Stimulated activated CD4-positive, alpha-beta T cell treated with anti-CD3 and anti-CD28 coated beads, Interleukin-12 subunit alpha, Interleukin-12 subunit beta, amount 100 ng/mL, for 4 hours (primary cell): Measurements from ENCODE around the gene NFKBIB.

Source experiments
- DNase-seq: peaks from one replicate; pipeline ENCODE4 v3.0.0-alpha.2; 2020

NFKBIB gene

DNA sequence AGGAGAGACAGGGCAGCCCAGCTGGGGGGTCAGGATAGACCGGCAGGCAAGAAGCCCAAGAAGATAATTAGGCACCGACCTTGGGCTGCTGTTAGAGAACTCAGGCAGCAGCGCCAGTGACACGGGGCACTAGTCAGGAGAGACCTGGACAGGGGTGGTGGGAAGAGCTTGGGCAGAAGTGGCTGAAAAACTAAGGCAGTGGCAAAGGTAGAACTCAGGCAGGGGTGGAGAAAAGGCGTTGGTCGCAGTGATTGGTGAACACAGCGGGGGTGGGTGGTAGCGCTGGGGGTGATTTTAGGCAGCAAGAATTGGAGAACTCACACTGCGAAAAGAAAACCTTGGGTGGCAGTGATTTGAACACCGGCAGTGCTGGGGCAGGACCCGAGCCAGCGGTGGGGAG lies 7.9 kb downstream of the NFKBIB start:
- no peak for DNase-seq

DNA sequence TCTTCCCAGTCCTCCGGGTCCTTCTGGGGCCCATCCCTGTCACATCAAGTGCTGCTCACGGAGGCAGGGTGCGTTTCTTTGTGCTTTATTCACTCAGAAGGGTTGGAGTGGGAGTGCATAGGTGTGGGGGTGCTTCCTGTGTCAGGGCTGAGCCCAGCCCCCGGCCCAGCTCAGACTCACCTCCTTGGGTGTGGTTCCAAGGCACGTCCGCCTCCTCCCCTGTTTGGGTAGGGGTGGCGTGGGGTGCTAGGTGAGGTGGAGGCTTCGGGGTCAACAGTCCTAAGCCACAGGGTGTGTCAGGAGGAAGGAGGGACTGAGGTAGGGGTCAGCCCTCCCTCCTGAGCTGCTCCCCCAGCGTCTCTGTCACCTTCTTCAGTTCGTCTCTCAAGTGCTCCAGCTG lies 9.1 kb downstream of the NFKBIB start:
- DNase-seq = no peak

DNA sequence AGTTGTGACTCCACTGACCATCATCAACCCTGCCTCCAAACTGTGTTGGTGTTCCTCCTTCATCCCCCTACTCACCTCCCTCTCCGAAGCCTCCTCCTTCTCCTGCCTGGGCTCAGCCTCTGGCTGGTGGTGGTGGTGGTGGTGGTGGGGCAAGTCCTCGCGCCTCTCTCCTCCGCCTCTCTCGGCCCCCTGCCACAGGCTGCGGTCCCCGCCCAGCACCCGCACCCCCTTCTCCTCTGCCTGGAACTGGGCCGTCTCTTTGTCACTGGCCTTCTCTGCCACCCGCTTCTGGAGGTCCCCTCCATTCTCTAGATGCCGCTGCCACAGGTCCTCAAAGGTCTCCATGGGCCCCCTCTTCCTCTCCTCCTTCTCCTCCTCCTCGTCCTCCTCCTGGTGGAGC lies 10.7 kb downstream of the NFKBIB start:
- DNase-seq = no peak

DNA sequence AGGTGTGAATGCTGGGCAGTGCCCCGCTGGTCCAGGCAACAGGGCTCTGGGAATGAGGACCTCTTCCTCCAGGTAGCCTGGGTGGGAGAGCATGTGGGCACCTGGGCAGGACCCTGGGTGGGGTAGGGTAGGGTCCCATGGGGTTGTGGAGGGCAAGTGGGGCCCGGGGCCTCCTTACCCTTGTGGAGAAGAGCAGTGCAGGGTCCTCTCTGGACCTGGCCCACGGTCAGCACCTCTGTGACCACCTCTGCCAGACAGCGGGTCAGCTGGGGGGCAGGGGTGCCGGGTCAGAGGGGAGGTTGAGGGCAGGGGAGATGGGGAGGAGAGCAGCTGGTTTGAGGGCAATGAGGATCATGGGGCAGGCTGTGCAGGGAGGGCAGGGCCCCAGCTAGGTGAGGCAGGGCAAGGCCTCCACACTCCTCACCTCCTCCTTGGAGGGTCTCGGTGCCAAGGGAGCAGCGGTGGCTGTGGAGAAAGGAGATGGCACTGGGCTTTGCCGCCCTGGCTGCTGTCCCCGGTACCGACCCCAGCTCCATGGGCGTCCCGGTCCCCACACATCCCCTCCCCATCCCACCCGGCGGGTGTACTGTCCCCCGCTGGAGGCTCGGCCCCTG lies 11.7 kb downstream of the NFKBIB start:
- DNase-seq = no peak

DNA sequence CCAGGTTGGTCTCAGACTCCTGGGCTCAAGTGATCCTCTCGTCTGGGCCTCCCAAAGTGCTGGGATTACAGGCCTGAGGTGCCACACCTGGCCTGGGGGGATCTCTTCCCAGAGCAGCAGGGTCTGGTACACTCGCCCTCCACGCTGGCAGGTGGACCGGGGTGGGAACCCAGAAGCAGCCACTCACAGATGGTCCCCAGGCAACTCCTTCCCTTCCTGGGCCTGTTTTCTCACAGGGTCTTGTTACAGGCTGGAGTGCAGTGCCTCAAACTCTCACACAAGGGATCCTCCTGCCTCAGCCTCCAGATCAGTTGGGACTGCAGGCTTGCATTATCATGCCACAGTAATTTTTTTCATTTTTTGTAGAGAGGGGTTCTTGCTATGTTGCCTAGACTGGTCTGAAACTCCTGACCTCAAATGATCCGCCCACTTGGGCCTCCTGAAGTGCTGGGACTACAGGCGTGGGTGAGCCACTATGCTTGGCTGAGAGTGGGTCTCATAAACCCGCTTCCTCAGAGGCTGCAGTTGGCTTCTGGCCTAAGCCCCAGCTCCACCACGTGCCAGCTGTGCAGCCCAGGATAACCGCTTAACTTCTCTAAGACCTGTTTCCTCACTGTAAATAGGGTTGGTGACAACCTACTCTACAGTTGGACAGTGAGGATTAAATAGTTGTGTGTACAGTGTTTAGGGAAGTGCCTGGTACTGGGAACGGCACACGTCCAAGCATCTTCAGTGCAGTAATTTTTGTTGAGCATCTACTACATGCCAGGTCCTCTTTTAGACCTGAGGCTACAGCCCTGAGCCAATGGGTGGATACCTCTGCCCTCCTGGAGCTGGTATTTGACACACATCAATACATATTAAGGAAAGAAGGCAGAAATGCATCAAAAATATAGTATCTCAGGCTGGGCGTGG lies 13.1 kb downstream of the NFKBIB start:
- DNase-seq = no peak

DNA sequence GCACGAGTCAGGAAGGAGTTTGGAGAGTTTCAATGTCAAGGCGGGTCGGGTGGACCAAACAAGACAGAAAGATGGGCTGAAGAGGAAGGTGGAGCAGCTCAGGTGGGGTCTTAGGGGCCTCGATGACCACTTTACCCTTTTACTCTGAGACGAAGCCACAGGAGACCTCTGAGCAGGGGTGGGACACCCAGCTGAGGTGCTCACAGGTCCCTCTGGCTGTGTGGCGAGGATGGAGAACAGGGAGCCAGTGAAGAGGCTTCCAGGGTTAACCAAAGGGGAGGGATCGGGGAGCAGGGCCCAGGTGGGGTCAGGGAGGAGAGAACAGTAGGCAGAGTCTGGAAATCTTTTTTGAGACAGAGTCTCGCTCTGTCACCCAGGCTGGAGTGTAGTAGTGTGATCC lies 14.2 kb downstream of the NFKBIB start:
- no peak for DNase-seq

DNA sequence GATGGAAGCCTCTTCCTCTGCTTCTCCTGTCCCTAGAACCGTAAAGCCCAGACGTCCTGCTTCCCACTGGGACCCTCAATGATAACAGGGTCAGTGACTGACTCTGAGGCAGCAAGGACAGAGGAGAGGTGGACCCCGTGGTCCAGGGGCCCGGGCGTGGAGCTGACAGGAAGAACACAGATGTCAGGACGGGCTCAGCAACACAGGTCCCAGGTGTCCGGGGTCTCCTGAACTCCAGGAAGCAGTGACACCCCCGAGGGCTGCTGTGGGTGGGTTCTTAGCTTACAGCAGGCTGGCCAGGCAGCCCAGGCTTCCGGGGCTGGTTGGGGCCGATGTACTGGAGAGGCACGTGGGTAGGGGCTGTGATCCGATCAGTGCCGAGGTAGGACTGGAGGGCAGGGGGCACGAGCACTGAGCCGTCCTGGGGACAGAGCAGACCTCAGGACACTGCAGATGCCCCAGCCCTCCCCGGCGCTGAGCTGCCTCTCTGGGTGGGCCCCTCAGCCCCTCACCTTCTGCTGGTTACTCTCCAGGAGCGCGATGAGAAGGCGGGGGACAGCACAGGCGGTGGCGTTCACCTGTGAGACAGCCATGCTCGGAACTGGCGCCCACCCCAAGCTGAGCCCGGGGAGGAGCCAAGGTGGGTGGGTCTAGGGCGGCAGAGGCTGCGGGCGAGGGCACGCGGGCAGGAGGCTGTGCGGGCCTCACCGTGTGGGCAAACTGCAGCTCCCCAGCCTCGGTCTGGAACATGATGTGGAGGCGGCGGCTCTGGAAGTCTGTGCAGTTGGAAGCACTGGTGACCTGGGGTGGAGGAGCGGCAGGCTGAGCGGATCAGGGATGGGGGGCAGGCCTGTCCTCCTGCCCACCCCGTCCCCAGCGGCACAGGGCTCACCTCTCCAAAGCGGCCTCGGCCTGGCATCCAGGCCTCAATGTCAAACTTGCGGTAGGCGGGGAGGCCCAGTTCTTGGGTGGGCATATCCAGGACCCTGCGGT lies 15.9 kb downstream of the NFKBIB start:
- no peak for DNase-seq

DNA sequence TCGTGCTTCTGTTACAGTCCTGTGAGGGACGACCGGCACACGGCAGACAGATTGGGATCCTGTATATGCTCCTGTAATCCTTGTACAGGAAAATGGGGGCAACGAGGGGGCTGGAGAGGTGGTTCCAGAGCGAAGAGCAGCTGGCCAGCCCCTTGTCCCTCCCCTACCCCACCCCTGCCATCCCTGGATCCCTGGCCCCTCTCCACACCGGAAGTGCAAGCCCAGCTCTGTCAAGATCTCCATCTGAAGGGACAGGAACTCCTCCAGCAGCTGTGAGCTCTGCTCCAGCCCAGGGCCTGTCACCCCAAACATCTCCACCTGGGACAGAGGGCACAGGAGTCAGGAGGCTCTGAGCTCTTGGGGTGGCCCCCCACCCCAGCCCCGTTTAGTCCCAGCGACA lies 17.7 kb downstream of the NFKBIB start:
- no peak for DNase-seq

DNA sequence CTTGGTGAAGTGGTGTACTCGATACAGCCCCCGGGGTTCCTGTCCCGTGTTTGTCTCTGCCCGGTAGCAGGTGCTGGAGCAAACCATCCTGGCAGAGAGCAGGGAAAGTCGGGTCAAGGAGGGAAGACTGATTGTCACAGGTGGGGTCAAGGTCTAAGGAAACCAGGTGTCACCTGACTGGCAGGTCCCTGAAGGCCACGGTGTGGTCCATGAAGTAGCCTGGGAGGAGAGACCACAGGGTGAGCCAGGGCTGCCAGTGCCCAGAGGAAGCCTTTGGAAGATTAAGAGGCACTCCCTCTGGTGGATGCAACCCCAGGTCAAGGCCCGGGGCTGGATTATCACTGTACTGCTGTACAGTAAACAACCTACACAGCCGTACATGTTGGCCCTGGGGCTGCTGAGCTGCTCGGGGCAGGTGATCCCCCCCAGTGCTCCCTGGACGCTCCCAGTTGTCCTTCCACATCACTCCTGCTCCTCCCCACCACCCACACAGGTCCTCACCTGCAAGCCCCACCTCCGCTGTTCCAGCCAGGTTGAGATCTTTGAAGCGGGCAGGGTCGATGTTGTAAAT lies 18.2 kb downstream of the NFKBIB start:
- DNase-seq = no peak

DNA sequence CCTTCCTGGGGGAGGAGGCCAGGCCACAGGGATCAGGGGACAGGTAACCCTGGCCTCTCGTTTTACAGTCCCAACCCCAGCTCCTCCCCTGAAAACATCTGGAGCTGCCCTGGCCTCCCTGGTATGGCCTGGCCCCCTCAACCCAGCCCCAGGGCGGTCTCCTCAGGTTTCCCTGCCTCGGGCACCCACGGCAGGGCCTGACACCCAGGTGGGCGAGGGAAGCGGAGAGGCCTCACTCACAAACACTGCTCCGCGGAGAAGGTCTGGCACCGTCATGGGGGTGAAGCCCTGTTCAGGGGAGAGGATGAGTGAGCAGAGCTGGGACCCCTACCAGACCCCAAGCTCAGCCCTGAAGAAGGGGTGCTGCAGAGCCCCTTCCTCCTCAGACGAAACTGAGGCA lies 18.8 kb downstream of the NFKBIB start:
- no peak for DNase-seq

DNA sequence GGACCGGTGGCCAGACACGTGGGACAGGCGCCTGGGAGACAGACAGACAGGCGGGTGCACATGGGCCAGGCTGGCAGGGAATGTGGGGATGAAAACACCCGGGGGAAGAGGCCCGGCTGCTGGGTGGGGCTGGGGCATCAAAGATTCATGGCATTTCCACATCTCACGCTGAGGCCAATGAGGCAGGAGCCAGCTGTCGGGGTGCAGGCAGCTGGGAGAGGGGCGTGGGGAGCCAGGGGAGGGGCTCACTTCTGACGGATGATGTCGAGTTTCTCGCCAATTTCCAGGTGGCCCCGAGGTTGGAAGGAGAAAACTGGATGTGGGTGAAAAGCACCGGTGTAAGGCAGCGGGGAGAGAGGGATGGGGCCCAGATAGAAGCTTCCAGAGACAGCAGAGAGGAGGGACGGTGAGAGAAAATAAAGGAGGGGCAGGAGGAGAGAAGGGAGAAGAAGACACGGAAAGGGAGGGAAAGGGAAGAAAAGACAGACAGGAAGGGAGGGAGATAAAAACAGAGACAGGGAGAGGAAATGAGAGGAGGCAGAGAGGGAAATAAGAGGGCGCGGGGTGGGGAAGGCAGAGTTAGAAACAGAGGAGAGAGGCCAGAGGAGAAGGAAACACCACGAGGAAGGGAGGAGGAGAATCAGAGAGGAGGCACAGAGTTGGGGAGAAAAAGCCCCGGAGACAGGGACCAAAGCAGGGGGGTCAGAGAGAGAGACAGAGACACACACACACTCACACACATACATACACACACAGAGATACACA lies 20.2 kb downstream of the NFKBIB start:
- DNase-seq = no peak

DNA sequence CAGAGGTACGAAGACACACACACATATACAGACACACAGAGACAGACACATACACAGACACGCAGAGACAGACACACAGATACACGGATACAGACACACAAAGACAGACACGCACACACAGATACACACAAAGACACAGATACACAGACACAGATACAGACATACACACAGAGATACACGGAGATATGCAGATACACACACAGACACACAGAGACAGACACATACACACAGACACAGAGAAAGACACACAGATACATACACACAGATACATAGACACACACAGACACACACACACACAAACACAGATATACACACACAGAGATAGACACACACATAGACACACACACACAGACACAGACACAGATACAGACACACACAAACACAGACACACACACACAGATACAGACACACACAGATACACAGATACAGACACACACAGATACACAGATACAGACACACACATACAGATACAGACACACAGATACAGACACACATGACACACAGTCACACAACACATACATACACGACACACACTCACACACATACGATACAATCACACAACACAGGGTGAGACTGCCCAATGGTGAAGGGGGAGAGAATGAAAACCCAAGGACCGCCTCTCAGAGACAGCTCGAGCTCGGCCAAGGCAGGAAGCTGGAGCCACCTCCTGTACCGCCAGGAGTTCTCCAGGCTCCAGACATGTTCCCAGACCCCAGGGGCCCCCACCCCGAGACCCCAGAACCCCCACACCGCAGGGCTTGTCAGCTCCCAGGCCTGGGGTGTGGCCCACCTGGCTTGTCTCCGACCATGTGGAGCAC lies 21.0 kb downstream of the NFKBIB start:
- DNase-seq = no peak

DNA sequence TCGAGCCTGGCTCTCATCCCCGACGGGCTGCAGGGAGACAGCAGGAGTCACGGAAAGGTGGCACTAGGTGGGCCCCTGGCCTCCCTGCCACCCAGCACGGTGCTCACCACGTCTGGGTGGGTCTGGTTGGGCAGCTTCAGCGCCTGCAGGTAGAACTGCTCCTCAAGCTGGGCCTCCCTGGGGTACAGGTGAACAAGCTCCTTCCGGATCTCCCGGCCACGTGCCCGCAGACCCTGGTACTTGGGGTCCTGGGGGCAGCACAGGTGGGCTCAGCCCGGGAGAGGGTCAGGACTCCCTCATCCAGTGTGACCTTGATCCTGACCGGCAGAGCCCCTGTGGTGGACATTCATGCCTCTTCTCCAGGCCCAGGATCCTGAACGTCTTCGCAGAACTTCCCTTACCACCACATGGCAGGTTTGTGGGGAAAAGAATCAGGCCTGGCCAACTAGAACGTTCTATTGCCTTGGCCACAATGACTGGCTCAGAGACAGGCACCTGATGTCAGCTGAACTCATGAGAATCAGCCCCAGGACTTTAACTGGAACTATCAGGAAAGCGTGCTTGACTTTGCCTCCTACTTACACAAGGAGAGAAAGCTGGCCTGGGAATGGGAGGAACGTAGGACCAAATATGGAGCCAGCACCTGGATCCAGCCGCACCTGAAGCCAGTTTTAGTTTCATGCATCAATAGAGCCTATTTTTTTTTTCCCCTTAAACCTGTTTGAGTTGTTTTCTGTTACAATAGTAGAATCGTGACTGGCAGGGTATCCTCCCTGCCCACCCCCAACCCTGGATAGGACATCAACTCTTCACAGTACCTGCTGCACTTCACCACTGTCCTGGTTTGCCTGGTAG lies 21.9 kb downstream of the NFKBIB start:
- DNase-seq = no peak

DNA sequence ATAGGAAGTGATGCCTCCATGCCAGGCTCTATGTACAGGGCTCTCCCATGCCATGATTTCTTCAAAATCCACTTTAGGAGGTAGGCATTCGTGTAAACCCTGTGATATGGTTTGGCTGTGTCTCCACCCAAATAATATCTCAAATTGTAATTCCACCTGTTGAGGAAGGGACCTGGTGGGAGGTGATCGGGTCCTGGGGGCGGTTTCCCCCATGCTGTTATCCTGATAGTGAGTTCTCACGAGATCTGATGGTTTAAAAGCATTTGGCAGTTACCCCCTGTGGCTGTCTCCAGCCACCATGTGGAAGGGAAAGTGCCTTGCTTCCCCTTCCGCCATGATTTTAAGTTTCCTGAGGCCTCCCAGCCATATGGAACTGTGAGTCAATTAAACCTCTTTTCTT lies 22.7 kb downstream of the NFKBIB start:
- no peak for DNase-seq

DNA sequence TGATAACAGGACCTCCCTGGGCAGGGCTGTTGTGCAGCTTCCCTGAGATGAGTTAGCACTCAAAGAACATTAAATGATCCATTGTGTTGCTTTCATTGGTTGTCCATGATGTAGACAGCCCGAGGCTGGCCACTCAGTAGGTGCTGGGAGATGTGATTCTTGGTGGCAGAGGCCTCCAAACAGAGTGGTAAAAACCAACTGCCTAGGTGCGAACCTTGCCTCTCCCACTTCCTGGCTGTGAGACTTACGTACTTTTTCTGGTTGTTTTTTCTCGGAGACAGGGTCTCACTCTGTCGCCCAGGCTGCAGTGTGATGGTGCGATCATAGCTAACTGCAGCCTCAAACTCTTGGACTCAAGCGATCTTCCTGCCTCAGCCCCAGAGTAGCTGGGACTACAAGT lies 24.6 kb downstream of the NFKBIB start:
- DNase-seq = no peak

DNA sequence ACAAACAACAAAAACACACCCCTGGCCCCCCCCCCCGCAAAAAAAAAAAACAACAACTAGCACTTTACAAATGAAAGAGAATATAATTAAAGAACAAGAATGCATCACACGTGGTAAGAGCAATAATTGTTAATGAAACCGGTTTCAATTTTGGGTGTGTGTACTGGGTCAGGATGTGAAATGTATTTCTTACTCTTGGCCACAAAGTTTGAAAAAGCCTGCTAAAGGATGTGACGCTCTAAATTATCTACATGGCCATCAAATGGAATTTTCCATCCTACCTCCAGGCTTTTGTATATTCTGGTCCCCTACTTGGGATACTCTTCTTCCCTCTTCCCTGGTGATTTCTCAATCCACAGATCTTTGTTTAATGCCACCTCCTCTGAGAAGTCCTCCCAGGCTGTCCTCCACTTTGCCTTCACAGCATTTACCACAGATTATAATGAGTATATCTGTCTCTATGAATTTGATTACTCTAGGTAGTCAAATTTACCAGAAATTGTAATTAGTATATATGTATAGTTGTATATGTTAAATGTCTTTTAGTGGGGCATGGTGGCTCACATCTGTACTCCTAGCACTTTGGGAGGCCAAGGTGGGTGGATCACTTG lies 28.7 kb downstream of the NFKBIB start:
- no peak for DNase-seq

DNA sequence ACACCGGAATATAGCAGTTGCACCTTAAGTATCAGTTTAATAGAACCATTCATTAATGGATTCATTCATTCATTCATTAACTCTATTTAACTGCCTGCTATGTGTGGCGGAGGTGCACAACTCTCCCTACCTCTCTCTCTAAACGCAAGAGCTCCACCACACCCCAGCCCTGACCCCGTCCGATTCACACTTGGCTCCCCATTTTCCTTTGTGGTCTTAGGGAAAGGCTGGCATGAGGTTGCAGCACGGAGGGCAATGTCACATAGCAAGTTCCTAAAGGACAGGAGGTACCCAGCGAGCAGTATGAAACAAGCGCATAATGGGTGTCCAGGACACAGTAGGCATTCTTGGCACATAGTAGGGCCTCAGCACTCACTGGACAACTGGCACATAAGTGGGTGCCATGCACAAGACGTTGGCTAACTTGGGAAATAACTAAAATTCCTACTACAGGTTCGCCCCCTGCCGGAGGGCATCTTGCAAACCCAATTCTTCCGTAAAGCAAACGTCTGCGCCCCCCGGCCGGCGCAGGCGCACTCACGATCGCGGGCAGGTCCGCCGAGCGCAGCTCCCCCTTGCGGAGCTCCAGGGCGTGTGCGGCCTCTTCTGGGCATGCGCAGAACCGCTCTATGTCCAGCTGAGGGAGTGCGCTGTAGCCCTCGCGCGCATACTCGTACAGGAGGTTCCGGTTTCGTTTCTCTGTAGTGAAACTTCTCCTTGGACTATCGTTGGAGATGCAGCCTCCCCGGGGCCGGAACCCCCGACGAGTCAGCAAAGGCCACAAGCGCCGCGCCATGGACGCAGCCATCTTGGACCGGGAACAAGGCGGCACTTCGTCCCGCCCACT lies 30.4 kb downstream of the NFKBIB start, which contains the start of gene SARS2:
Gene SARS2 (minus strand): TSS at position 835 of the 847 bp plus-strand sequence. CDS start 27 bp downstream, at position 808.
- DNase-seq = peak; percentile 89

DNA sequence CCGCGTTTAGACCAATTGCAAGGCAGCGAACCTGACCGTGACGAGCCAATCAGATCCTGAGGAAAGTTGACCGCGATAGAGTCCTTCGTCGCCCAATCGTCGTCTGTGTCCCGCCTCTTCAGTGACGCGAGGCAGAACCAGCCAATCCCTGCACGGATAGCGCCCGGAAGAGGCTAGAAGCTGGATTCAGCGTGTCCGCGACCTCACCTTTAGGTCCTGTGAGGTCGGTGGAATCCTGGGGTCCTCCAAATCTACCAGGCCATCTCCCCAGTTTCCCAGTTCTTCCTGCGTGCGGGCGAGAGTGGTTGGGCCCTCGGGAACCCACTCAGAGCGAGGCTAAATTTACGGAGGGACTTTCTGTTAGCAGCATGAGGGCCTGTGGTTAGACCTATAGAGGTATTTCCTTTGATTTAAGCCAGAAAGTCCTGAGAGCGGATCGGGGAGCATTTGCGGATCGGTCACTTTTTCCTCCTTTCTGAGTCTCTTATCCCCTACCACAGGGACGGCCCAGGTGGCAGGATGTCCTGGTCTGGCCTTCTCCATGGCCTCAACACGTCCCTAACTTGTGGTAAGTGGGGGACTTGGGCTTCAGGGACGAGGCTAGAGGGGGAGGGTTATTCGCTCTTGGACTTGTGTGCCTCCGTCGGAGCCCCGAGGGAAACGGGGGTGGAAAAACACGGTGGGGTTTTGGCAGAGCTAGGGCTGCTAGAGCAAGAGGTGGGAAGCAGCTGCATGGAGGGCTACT lies 31.2 kb downstream of the NFKBIB start, which contains the start of gene MRPS12:
Gene MRPS12 (plus strand): TSS at position 169 of the 745 bp plus-strand sequence. CDS start 351 bp downstream, at position 520.
- DNase-seq = peak; percentile 96
